Loucy (cell line): Measurements from ENCODE around the gene HOXD4.

Source experiments
- H2AFZ ChIP-seq: fragments of 200-600 bp; sonication (generic); 2 replicates; pipeline ENCODE4 v1.6.0; 2016; ENCODE audit warnings: antibody characterized with exemption, mild to moderate bottlenecking, low read length, moderate library complexity
- H3F3A ChIP-seq: fragments of 200-600 bp; 2 replicates; pipeline ENCODE4 v1.6.0; 2016; ENCODE audit warnings: antibody characterized with exemption, low read depth, mild to moderate bottlenecking
- H3K27me3 ChIP-seq: fragments of 200-600 bp; sonication (generic); 2 replicates; pipeline ENCODE4 v1.6.1; 2014; ENCODE audit warnings: low read length, mild to moderate bottlenecking; ENCODE audit not compliant: insufficient read depth, poor library complexity, severe bottlenecking
- H3K36me3 ChIP-seq: fragments of 200-600 bp; sonication (generic); 2 replicates; pipeline ENCODE4 v1.6.1; 2016; ENCODE audit warnings: low read length; ENCODE audit not compliant: insufficient read depth
- H3K4me1 ChIP-seq: fragments of 200-600 bp; sonication (generic); 2 replicates; pipeline ENCODE4 v1.5.1; 2014; ENCODE audit warnings: low read length, mild to moderate bottlenecking; ENCODE audit not compliant: insufficient read depth, poor library complexity, severe bottlenecking
- H3K4me2 ChIP-seq: fragments of 200-600 bp; sonication (generic); 2 replicates; pipeline ENCODE4 v1.6.0; 2014; ENCODE audit warnings: antibody characterized with exemption, low read length, low read depth, mild to moderate bottlenecking; ENCODE audit not compliant: poor library complexity, severe bottlenecking
- H3K4me3 ChIP-seq: fragments of 200-600 bp; sonication (generic); 2 replicates; pipeline ENCODE4 v1.5.1; 2014; ENCODE audit warnings: low read length, mild to moderate bottlenecking, mixed read lengths; ENCODE audit not compliant: poor library complexity, severe bottlenecking
- H3K79me2 ChIP-seq: fragments of 200-600 bp; sonication (generic); 2 replicates; pipeline ENCODE4 v1.6.1; 2014; ENCODE audit warnings: low read length; ENCODE audit not compliant: insufficient read depth
- H3K9ac ChIP-seq: fragments of 200-600 bp; sonication (generic); 2 replicates; pipeline ENCODE4 v1.6.0; 2014; ENCODE audit warnings: mild to moderate bottlenecking, low read depth, low read length, moderate library complexity; ENCODE audit not compliant: poor library complexity, severe bottlenecking
- H3K9me2 ChIP-seq: fragments of 200-600 bp; sonication (generic); replicated peaks from 2 replicates; pipeline ENCODE4 v1.6.1; 2016; ENCODE audit warnings: low read depth, low read length, mixed read lengths
- H3K9me3 ChIP-seq: fragments of 200-600 bp; sonication (generic); 2 replicates; pipeline ENCODE4 v1.6.1; 2014; ENCODE audit warnings: mild to moderate bottlenecking, antibody characterized with exemption, low read length, low read depth; ENCODE audit not compliant: insufficient read depth
- H4K20me1 ChIP-seq: fragments of 200-600 bp; sonication (generic); 2 replicates; pipeline ENCODE4 v1.6.0; 2014; ENCODE audit warnings: antibody characterized with exemption, low read length, mild to moderate bottlenecking; ENCODE audit not compliant: insufficient read depth, poor library complexity, severe bottlenecking
- EZH2phosphoT487 ChIP-seq: fragments of 200-600 bp; IDR thresholded peaks from 2 replicates; pipeline ENCODE4 v1.6.1; 2018; ENCODE audit warnings: antibody characterized with exemption, mild to moderate bottlenecking, moderate library complexity, borderline replicate concordance
- TF ChIP-seq, protein P1 (sequence below): fragments of 200-600 bp; sonication (generic); conservative IDR thresholded peaks from 2 replicates; pipeline ENCODE4 v1.5.1; 2014; ENCODE audit warnings: mild to moderate bottlenecking, antibody characterized with exemption, low read length

The HOXD4 gene

DNA sequence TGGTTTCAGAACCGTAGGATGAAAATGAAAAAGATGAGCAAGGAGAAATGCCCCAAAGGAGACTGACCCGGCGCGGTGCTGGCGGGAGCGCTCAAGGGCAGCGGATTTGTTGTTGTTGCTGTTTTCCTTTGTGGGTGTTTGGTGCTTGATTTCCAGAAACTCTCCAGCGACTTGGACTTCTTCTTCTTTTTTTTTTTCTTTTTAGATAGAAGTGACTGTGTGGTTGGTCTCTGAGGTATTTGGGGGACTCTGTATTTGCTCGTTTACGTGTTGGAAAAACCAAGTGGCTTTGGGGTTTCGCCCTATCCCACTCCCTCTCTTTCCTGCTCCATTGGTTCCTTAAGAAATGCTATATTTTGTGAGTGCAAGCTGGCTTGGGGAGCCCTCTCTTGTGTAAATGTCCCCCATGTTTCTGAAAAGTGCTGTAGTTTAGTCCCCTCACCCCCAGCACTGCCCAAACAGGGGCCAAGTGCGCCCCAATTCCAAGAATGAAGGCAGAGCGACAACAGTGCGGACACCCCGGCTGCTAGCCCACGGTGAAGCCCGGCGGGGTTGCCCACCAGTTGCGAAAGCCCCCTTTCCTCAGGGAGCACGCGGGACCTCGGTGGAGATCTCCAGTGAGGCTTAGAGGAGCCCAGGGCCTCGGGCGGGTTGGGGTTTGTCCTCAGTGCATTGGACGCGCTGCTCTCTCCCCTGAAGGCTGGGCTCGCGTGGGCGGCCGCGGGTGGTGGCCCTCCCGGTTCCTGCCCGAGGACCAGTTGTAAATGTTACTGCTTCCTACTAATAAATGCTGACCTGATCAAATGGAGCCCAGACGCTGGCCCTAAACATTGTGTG lies 27.0 kb upstream of the HOXD4 start:
- H3K27me3 ChIP-seq = peaks cover 11% of the 10 kb centered on the region
- H3K36me3 ChIP-seq = no peaks in the 10 kb centered on the region
- H3K9me3 ChIP-seq = no peaks in the 10 kb centered on the region
- H3K4me3 ChIP-seq = no peak overlapping the region
- H3K79me2 ChIP-seq = no peaks in the 10 kb centered on the region
- H3K9ac ChIP-seq = no peak overlapping the region
- TF ChIP-seq, protein P1, sequence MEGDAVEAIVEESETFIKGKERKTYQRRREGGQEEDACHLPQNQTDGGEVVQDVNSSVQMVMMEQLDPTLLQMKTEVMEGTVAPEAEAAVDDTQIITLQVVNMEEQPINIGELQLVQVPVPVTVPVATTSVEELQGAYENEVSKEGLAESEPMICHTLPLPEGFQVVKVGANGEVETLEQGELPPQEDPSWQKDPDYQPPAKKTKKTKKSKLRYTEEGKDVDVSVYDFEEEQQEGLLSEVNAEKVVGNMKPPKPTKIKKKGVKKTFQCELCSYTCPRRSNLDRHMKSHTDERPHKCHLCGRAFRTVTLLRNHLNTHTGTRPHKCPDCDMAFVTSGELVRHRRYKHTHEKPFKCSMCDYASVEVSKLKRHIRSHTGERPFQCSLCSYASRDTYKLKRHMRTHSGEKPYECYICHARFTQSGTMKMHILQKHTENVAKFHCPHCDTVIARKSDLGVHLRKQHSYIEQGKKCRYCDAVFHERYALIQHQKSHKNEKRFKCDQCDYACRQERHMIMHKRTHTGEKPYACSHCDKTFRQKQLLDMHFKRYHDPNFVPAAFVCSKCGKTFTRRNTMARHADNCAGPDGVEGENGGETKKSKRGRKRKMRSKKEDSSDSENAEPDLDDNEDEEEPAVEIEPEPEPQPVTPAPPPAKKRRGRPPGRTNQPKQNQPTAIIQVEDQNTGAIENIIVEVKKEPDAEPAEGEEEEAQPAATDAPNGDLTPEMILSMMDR = no peak
- TF ChIP-seq EZH2phosphoT487 = no peak
- no peaks in the 10 kb centered on the region for H3F3A ChIP-seq
- H3K4me1 ChIP-seq = no peaks in the 10 kb centered on the region
- no peaks in the 10 kb centered on the region for H3K9me2 ChIP-seq
- no peak overlapping the region for H2AFZ ChIP-seq
- H4K20me1 ChIP-seq = no peaks in the 10 kb centered on the region
- no peak overlapping the region for H3K4me2 ChIP-seq

DNA sequence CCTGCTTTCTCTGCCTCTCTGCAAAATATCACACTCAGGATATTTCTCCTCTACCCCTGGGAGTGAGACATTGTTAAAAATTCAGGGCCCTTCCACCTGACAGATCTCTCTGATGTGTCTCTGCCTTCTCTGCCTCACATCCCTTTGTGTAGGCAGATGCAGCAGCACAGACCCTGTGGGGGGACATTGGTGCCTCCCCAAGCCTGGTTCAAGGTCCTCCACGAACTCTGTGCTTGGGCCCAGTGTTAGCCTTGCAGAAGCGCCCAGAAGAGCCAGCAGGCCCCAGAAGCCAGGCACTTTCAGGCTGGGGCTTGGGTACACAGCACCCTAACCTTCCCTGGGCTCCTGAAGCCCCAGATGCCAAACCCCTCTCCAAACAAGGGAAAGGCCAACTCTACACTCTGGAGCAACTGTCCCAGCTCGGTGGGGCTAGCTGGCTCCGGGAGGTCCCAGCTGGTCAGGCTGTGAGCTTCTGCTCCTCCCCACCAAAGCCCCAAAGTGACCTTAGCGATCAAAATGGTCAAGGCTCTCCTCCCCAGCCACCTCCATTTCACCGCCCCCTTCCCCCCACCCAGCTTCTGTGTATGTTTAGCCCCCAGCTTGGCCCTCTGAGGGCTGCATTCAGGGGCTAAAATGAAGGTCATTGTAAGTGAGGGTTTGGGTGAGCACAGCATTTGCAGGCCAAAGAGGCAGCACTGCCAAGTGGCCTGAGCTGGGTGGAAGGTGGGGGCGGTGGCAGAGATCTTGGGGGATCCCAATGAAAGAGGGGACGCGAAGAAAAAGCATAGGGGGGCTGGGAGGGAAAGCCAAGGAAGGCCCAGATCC lies 26.2 kb upstream of the HOXD4 start:
- Histone ChIP-seq H3K4me2 (no peak overlapping the region), H3K79me2 (no peaks in the 10 kb centered on the region), H3K36me3 (no peaks in the 10 kb centered on the region), H3K4me1 (no peaks in the 10 kb centered on the region), H3K4me3 (no peak overlapping the region), H3F3A (no peaks in the 10 kb centered on the region), H3K27me3 (peaks cover 4% of the 10 kb centered on the region), H4K20me1 (no peaks in the 10 kb centered on the region), H2AFZ (no peak overlapping the region), H3K9me2 (no peaks in the 10 kb centered on the region), H3K9me3 (no peaks in the 10 kb centered on the region), H3K9ac (no peak overlapping the region)
- TF ChIP-seq, protein P1 = no peak

DNA sequence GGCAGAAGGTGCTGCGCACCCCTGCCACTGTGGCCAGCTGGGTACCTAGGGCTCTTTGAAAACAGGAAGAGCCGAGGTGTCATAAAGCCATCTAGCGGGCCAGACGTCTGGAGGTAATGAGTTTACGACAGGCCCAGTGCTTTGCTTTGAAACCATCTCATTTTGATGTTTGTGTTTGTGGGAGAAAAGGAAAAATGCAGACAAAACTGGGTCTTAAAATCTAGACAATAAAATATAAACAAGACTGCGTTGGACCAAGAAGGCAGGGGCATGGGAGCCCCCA lies 25.6 kb upstream of the HOXD4 start:
- Histone ChIP-seq H2AFZ (no peak overlapping the region), H3K27me3 (no peaks in the 10 kb centered on the region), H3K9ac (no peak overlapping the region), H3K4me2 (no peak overlapping the region), H3F3A (no peaks in the 10 kb centered on the region), H3K4me1 (no peaks in the 10 kb centered on the region), H3K9me3 (no peaks in the 10 kb centered on the region), H3K79me2 (no peaks in the 10 kb centered on the region), H3K9me2 (no peaks in the 10 kb centered on the region), H4K20me1 (no peaks in the 10 kb centered on the region), H3K4me3 (no peak overlapping the region), H3K36me3 (no peaks in the 10 kb centered on the region)
- TF ChIP-seq EZH2phosphoT487 = no peak
- TF ChIP-seq, protein P1 = no peak
